Heart right ventricle (tissue), 16 donors: ENCODE measurements around the gene OTUB2. TPM values are rescaled to one million over a fixed set of nuclear protein-coding genes. Genes with fewer than 3 reads are reported as not detected.
A peak's percentile ranks its signal among the peaks of the same experiment; 100 is the strongest.

Source experiments
- ATAC-seq, 8 donors: fragments of 200-7000 bp; cut with Tn5 transposase; one replicate each; pipeline ENCODE4 v1.9.1; 2020; ENCODE audit warnings: mild to moderate bottlenecking in 8 of 8, moderate library complexity in 8 of 8, moderate number of reproducible peaks in 1 of 8
- DNase-seq, 2 donors: peaks; one replicate each; pipeline ENCODE4 v3.0.0-alpha.2; 2020
- H3K27ac ChIP-seq, 10 donors: fragments of 200-600 bp; sonication (generic) in 2 of 10; one replicate each; pipeline versions ENCODE4 v1.5.0 to v1.8.0; 2020 to 2022; ENCODE audit warnings: mild to moderate bottlenecking in 3 of 10
- H3K27me3 ChIP-seq, 7 donors: fragments of 200-600 bp; one replicate each; pipeline ENCODE4 v1.8.0; 2021 to 2022; ENCODE audit warnings: mild to moderate bottlenecking in 2 of 7
- H3K36me3 ChIP-seq, 9 donors: fragments of 200-600 bp; sonication (generic) in 1 of 9; one replicate each; pipeline versions ENCODE4 v1.5.0 to v1.8.0; 2020 to 2022; ENCODE audit warnings: mild to moderate bottlenecking in 2 of 9
- H3K4me1 ChIP-seq, 9 donors: fragments of 200-600 bp; sonication (generic) in 1 of 9; one replicate each; pipeline versions ENCODE4 v1.5.0 to v1.8.0; 2020 to 2022; ENCODE audit warnings: mild to moderate bottlenecking in 4 of 9
- H3K4me3 ChIP-seq, 10 donors: fragments of 200-600 bp; sonication (generic) in 2 of 10; one replicate each; pipeline versions ENCODE4 v1.5.0 to v1.8.0; 2020 to 2022; ENCODE audit warnings: mild to moderate bottlenecking in 7 of 10, moderate library complexity in 2 of 10
- H3K9me3 ChIP-seq, 11 donors: fragments of 200-600 bp in 10 of 11; sonication (generic) in 2 of 11; one replicate each; pipeline versions ENCODE4 v1.5.0 to v1.8.0; 2013 to 2022; ENCODE audit warnings: mild to moderate bottlenecking in 2 of 11, control low read depth in 1 of 11, moderate library complexity in 1 of 11
- CTCF ChIP-seq, 9 donors: fragments of 200-600 bp; sonication (generic) in 2 of 9; IDR thresholded peaks; one replicate each; pipeline versions ENCODE4 v1.5.0 to v1.8.0; 2021 to 2022; ENCODE audit warnings: antibody characterized with exemption in 9 of 9, mild to moderate bottlenecking in 5 of 9, moderate library complexity in 1 of 9
- WGBS, 2 donors: extraction: QIAGEN DNeasy Blood & Tissue Kit; methylation state at CpG; one replicate each; pipeline ENCODE4 v1.1.7; 2013; ENCODE audit warnings: inconsistent platforms in 1 of 2; 5-methylcytosine and 5-hydroxymethylcytosine counted together
- intact Hi-C, 10 donors: fragments of 100-400 bp; cut with DNase I; formaldehyde crosslinking; loops; one replicate each; pipeline versions ENCODE4 v1.11.1 to v1.14.2; 2022
- polyA plus RNA-seq, 2 donors: library from polyadenylated mRNA; stranded (reverse); fragments of 200-250 nt; gene quantifications; one replicate each; pipeline ENCODE4 v1.2.3, GENCODE V29; 2013
- total RNA-seq, 10 donors: library from RNA; stranded (reverse); fragmentation: NEBNext Ultra II Directional in 3 of 10; extraction: Animal tissue kit (Norgen Biotek cat#: 25700) in 3 of 10; gene quantifications; one replicate each; pipeline versions ENCODE4 v1.2.1 to v1.2.4, GENCODE V29; 2021 to 2023
- donor health status: Arrhythmogenic right ventricular cardiomyopathy.
- donor health status: ischemic (EF 13 %, LVEDD 7.1; RV severe dilation, severe dysfunction).
- donor health status: healthy with polysubstance abuse.
- donor health status: DM: no; HTN: yes; CAD: no.
- donor health status: DM: no; HTN: no; CAD: no.
- donor health status: ischemic (EF 25% LVEDD 6.9; RV normal size, moderate dysfunction).
- donor health status: ischemic (EF 25% LVEDD 5.7; RV mildly dilated, moderate dysfunction).
- donor health status: healthy.
- donor health status: DM: yes; HTN: yes; CAD: no.
- donor health status: Ischemic cardiomyopathy.
- donor health status: ischemic (EF 35%, LVEDD 5.7; RV mildly dilated, moderate dysfunction).
- donor health status: nonischemic (EF 11% LVEDD 7.7; RV severe dilation, severe dysfunction).
- donor health status: DM: yes; HTN: yes; CAD: no.
- donor health status: PGD.
- donor health status: ischemic (EF 29% LVEDD 5.4; RV normal size, mild dysfunction).
- donor health status: nonischemic (EF 23%, LVEDD 6.1; RV moderate dilation, normal function).

Gene OTUB2
- total and polyA plus RNA-seq, 12 donors: 0.07 to 0.37 (median 0.16) TPM; not detected in 1

- ATAC-seq: no peak
- DNase-seq: no peak
- Histone ChIP-seq H3K9me3 (no peaks in the 10 kb centered on the region), H3K4me1 (peaks cover 3 to 52% (median 26%) of the 10 kb centered on the region in 9 donors), H3K27ac (no peak overlapping the region), H3K36me3 (peaks cover 0 to 100% (median 77%) of the 10 kb centered on the region in 9 donors), H3K27me3 (no peaks in the 10 kb centered on the region), H3K4me3 (no peak overlapping the region)
- intact Hi-C loops: loop anchor here in 2 of 10 donors (5.0 kb wide), 1 partner anchor 85 kb away; no protein-coding TSS in a partner anchor
- 85 to 87% methylated on average over 4 of the region's 4 CpGs for WGBS, 2 donors
- TF ChIP-seq CTCF (IDR thresholded peaks at IDR 0.05): no peak
Observed at GRCh38 chr14:94052662-94053061, 26.5 kb downstream of the OTUB2 start.

- H3K27ac ChIP-seq: no peak overlapping the region
- H3K4me3 ChIP-seq: no peak overlapping the region
- H3K36me3 ChIP-seq: peaks cover 0 to 100% (median 74%) of the 10 kb centered on the region in 9 donors
- H3K27me3 ChIP-seq: no peaks in the 10 kb centered on the region
- peaks cover 3 to 54% (median 28%) of the 10 kb centered on the region in 9 donors for H3K4me1 ChIP-seq
- H3K9me3 ChIP-seq: no peaks in the 10 kb centered on the region
- ATAC-seq: no peak
- WGBS, 2 donors: 96 to 97% methylated on average over 1 of the region's 1 CpG
- intact Hi-C loops: loop anchor here in 2 of 10 donors (5.0 kb wide), 1 partner anchor 83 kb away; no protein-coding TSS in a partner anchor
- no peak for TF ChIP-seq CTCF (IDR thresholded peaks at IDR 0.05)
- DNase-seq: no peak
Observed at GRCh38 chr14:94054401-94054800, 28.3 kb downstream of the OTUB2 start.

GRCh38 chr14:94054936-94055335 lies 28.8 kb downstream of the OTUB2 start:
- Histone ChIP-seq H3K36me3 (peaks cover 0 to 100% (median 74%) of the 10 kb centered on the region in 9 donors), H3K27ac (no peak overlapping the region), H3K4me3 (no peak overlapping the region), H3K9me3 (no peaks in the 10 kb centered on the region), H3K4me1 (peaks cover 3 to 56% (median 31%) of the 10 kb centered on the region in 9 donors), H3K27me3 (no peaks in the 10 kb centered on the region)
- DNase-seq (no peak), ATAC-seq (no peak)
- intact Hi-C loops: loop anchor here in 2 of 10 donors (5.0 kb wide), 1 partner anchor 82 kb away; no protein-coding TSS in a partner anchor
- 94 to 95% methylated on average over 7 of the region's 7 CpGs for WGBS, 2 donors
- TF ChIP-seq CTCF (IDR thresholded peaks at IDR 0.05): no peak

GRCh38 chr14:94056579-94057308 lies 30.6 kb downstream of the OTUB2 start:
- Histone ChIP-seq H3K4me3 (no peak overlapping the region), H3K4me1 (peaks cover 0 to 52% (median 22%) of the 10 kb centered on the region in 9 donors), H3K27me3 (no peaks in the 10 kb centered on the region), H3K9me3 (no peaks in the 10 kb centered on the region), H3K27ac (peak overlapping the region in 1 of 10 donors; percentile 13), H3K36me3 (peaks cover 5 to 100% (median 87%) of the 10 kb centered on the region in 9 donors)
- no peak for ATAC-seq
- no peak for TF ChIP-seq CTCF (IDR thresholded peaks at IDR 0.05)
- DNase-seq: no peak
- WGBS, 2 donors: 79% methylated on average over 6 of the region's 6 CpGs
- intact Hi-C loops: no loop called here
